Smooth muscle cell (in vitro differentiated cells): ENCODE measurements around the gene BAIAP3. TPM values are rescaled to one million over a fixed set of nuclear protein-coding genes. Genes with fewer than 3 reads are reported as not detected.

Experiments used
- DNase-seq: peaks from one replicate; lab custom pipeline; 2025; ENCODE audit not compliant: unreplicated experiment; lab: John Stamatoyannopoulos, UW
- H2AFZ ChIP-seq: fragments of 200-600 bp; sonication (generic); 2 replicates; pipeline ENCODE4 v1.6.0; 2016; ENCODE audit warnings: antibody characterized with exemption, low read depth, mild to moderate bottlenecking
- H3F3A ChIP-seq: fragments of 200-600 bp; sonication (generic); 2 replicates; pipeline ENCODE4 v1.6.0; 2017; ENCODE audit warnings: antibody characterized with exemption, low read depth
- H3K27ac ChIP-seq: fragments of 200-600 bp; sonication (generic); 2 replicates; pipeline ENCODE4 v1.5.1; 2016; ENCODE audit warnings: low read depth, mild to moderate bottlenecking
- H3K27me3 ChIP-seq: fragments of 200-600 bp; sonication (generic); 2 replicates; pipeline ENCODE4 v1.6.1; 2016; ENCODE audit warnings: low read depth, mild to moderate bottlenecking
- H3K36me3 ChIP-seq: fragments of 200-600 bp; sonication (generic); 2 replicates; pipeline ENCODE4 v1.5.1; 2016; ENCODE audit warnings: low read depth
- H3K4me1 ChIP-seq: fragments of 200-600 bp; sonication (generic); 2 replicates; pipeline ENCODE4 v1.5.1; 2016; ENCODE audit warnings: low read depth
- H3K4me2 ChIP-seq: fragments of 200-600 bp; sonication (generic); 2 replicates; pipeline ENCODE4 v1.6.0; 2016; ENCODE audit warnings: mild to moderate bottlenecking
- H3K4me3 ChIP-seq: fragments of 200-600 bp; sonication (generic); 2 replicates; pipeline ENCODE4 v1.5.1; 2016; ENCODE audit warnings: mild to moderate bottlenecking
- H3K79me2 ChIP-seq: fragments of 200-600 bp; sonication (generic); 2 replicates; pipeline ENCODE4 v1.6.0; 2016; ENCODE audit warnings: low read depth, mild to moderate bottlenecking
- H3K9ac ChIP-seq: fragments of 200-600 bp; sonication (generic); 2 replicates; pipeline ENCODE4 v1.6.0; 2016; ENCODE audit warnings: low read depth
- H3K9me3 ChIP-seq: fragments of 200-600 bp; sonication (generic); replicated peaks from 2 replicates; pipeline ENCODE4 v1.5.1; 2016; ENCODE audit warnings: low read depth
- H4K20me1 ChIP-seq: fragments of 200-600 bp; sonication (generic); 2 replicates; pipeline ENCODE4 v1.6.0; 2016; ENCODE audit warnings: low read depth
- CTCF ChIP-seq: fragments of 200-600 bp; sonication (generic); IDR thresholded peaks from 2 replicates; pipeline ENCODE4 v1.5.1; 2017; ENCODE audit warnings: borderline replicate concordance, mild to moderate bottlenecking, antibody characterized with exemption; ENCODE audit not compliant: insufficient read depth, poor library complexity, severe bottlenecking
- WGBS: methylation state at CpG from one replicate; pipeline ENCODE4 v1.1.7; 2016; ENCODE audit warnings: low lambda C conversion rate; 5-methylcytosine and 5-hydroxymethylcytosine counted together
- polyA plus RNA-seq: library from polyadenylated mRNA; unstranded; fragments of >200 nt; fragmentation: Nextera tagmentation; extraction: Ambion mirVana; gene quantifications from 2 replicates; pipeline ENCODE4 v1.2.1, GENCODE V29; 2016
- total RNA-seq: library from RNA; depleted of rRNA; stranded (reverse); fragments of >200 nt; gene quantifications from 2 replicates; pipeline ENCODE4 v1.2.3, GENCODE V29; 2014

BAIAP3 gene
- total and polyA plus RNA-seq, 2 experiments from 2014 or later: 0.31 to 0.51 TPM

- Histone ChIP-seq H3K27ac (no peak overlapping the region), H3K79me2 (peaks cover 46% of the 10 kb centered on the region), H4K20me1 (peaks cover 72% of the 10 kb centered on the region), H3K4me1 (no peaks in the 10 kb centered on the region), H3K9me3 (no peaks in the 10 kb centered on the region), H3K4me3 (no peak overlapping the region), H2AFZ (no peak overlapping the region), H3F3A (no peaks in the 10 kb centered on the region), H3K36me3 (no peaks in the 10 kb centered on the region), H3K4me2 (no peak overlapping the region), H3K27me3 (no peaks in the 10 kb centered on the region), H3K9ac (no peak overlapping the region)
- TF ChIP-seq CTCF: no peak
- WGBS: 90% methylated on average over 19 of the region's 19 CpGs
- no peak for DNase-seq
Observed at GRCh38 chr16:1357906-1358566, 24.6 kb downstream of the BAIAP3 start.

- Histone ChIP-seq H3F3A (no peaks in the 10 kb centered on the region), H3K36me3 (no peaks in the 10 kb centered on the region), H2AFZ (no peak overlapping the region), H3K27me3 (no peaks in the 10 kb centered on the region), H3K79me2 (peaks cover 14% of the 10 kb centered on the region), H3K27ac (no peak overlapping the region), H3K4me3 (no peak overlapping the region), H3K9ac (no peak overlapping the region), H4K20me1 (peaks cover 53% of the 10 kb centered on the region), H3K4me2 (no peak overlapping the region), H3K4me1 (no peaks in the 10 kb centered on the region), H3K9me3 (no peaks in the 10 kb centered on the region)
- DNase-seq: no peak
- over 99% methylated on average over 37 of the region's 43 CpGs for WGBS
- no peak for TF ChIP-seq CTCF
Observed at GRCh38 chr16:1361685-1362360, 28.4 kb downstream of the BAIAP3 start.

- Histone ChIP-seq H3K36me3 (no peaks in the 10 kb centered on the region), H3F3A (no peaks in the 10 kb centered on the region), H2AFZ (no peak overlapping the region), H3K79me2 (peaks cover 14% of the 10 kb centered on the region), H3K9ac (no peak overlapping the region), H3K9me3 (no peaks in the 10 kb centered on the region), H3K27ac (no peak overlapping the region), H3K4me1 (no peaks in the 10 kb centered on the region), H3K27me3 (no peaks in the 10 kb centered on the region), H3K4me2 (no peak overlapping the region), H3K4me3 (no peak overlapping the region), H4K20me1 (peaks cover 45% of the 10 kb centered on the region)
- TF ChIP-seq CTCF: no peak
- DNase-seq: no peak
- 94% methylated on average over 11 of the region's 11 CpGs for WGBS
Observed at GRCh38 chr16:1362807-1363206, 29.4 kb downstream of the BAIAP3 start.
